GM12878 (cell line): ENCODE results near the gene PLAAT5. TPM values are rescaled to one million over a fixed set of nuclear protein-coding genes. Genes with fewer than 3 reads are reported as not detected.

Experiments
- ATAC-seq: fragments of 200-7000 bp; cut with Tn5 transposase; 3 replicates; pipeline ENCODE4 v1.9.1; 2020; ENCODE audit warnings: mild to moderate bottlenecking, moderate library complexity
- BruUV-seq: library from RNA; stranded (reverse); fragments of 400-500 nt; replicated peaks from 2 replicates; lab custom pipeline; 2021; lab: Mats Ljungman, UMichigan
- CTCF ChIA-PET: fragments of 300-600 bp; sonication (Branson Sonifier 250); formaldehyde crosslinking; extraction: SDS; loops from one replicate; lab custom pipeline; 2021; ENCODE audit warnings: inconsistent platforms; lab: Yijun Ruan, JAX
- POLR2A ChIA-PET: fragments of 350-600 bp; formaldehyde crosslinking; extraction: SDS; loops from one replicate; lab custom pipeline; 2021; ENCODE audit warnings: inconsistent platforms; lab: Charles Lee
- RAD21 ChIA-PET: fragments of 300-600 bp; sonication (Branson Sonifier 250); formaldehyde crosslinking; loops from one replicate; lab custom pipeline; 2023; ENCODE audit warnings: antibody characterized with exemption; ENCODE audit not compliant: unreplicated experiment; lab: Charles Lee
- SMC1A ChIA-PET: fragments of 300-600 bp; sonication (Branson Sonifier 250); formaldehyde crosslinking; loops from one replicate; lab custom pipeline; 2023; ENCODE audit not compliant: unreplicated experiment, uncharacterized antibody; lab: Charles Lee
- DNase-seq: peaks from one replicate; pipeline ENCODE4 v3.0.0-alpha.2; 2011; ENCODE audit warnings: low read depth, low spot score
- FAIRE-seq: peaks from 3 replicates; lab custom pipeline; 2011; peaks lifted over from hg19 to GRCh38; lab: Jason Lieb, UNC
- H2AFZ ChIP-seq: 2 replicates; pipeline ENCODE4 v1.6.0; 2011; ENCODE audit warnings: low read depth, low read length, control low read depth; ENCODE audit not compliant: control insufficient read depth
- H3K27ac ChIP-seq: 2 replicates; pipeline ENCODE4 v1.5.1; 2011; ENCODE audit warnings: control low read depth; ENCODE audit not compliant: control insufficient read depth, insufficient read depth
- H3K27me3 ChIP-seq, 2 experiments: replicated peaks in 1 of 2; 2 replicates each; pipeline versions ENCODE4 v1.6.0 to v1.6.1; 2011; ENCODE audit warnings: low read length in 1 of 2; ENCODE audit not compliant: control insufficient read depth in 2 of 2, insufficient read depth in 2 of 2
- H3K36me3 ChIP-seq, 2 experiments: 2 replicates each; pipeline ENCODE4 v1.5.1; 2011; ENCODE audit warnings: low read length in 1 of 2; ENCODE audit not compliant: control insufficient read depth in 2 of 2, insufficient read depth in 2 of 2
- H3K4me1 ChIP-seq: 2 replicates; pipeline ENCODE4 v1.6.1; 2011; ENCODE audit warnings: mild to moderate bottlenecking, low read length, moderate library complexity, mixed read lengths; ENCODE audit not compliant: control insufficient read depth, insufficient read depth
- H3K4me2 ChIP-seq: 2 replicates; pipeline ENCODE4 v1.6.0; 2011; ENCODE audit warnings: control low read depth; ENCODE audit not compliant: control insufficient read depth, insufficient read depth
- H3K4me3 ChIP-seq: fragments of 200-600 bp; sonication (generic); 2 replicates; pipeline ENCODE4 v1.5.1; 2016
- H3K79me2 ChIP-seq: 2 replicates; pipeline ENCODE4 v1.6.0; 2011; ENCODE audit warnings: low read length; ENCODE audit not compliant: control insufficient read depth, insufficient read depth
- H3K9ac ChIP-seq: 2 replicates; pipeline ENCODE4 v1.8.0; 2011; ENCODE audit warnings: low read length, control low read depth, mixed read lengths; ENCODE audit not compliant: control insufficient read depth, insufficient read depth
- H3K9me3 ChIP-seq: replicated peaks from 3 replicates; pipeline ENCODE4 v1.5.1; 2011; ENCODE audit warnings: mild to moderate bottlenecking, low read length; ENCODE audit not compliant: control insufficient read depth, insufficient read depth
- H4K20me1 ChIP-seq: 2 replicates; pipeline ENCODE4 v1.6.0; 2011; ENCODE audit not compliant: control insufficient read depth, insufficient read depth
- BCL3 ChIP-seq: IDR thresholded peaks from 2 replicates; pipeline ENCODE4 v1.6.1; 2011; ENCODE audit warnings: borderline replicate concordance, low read depth, mild to moderate bottlenecking, moderate library complexity, low read length; ENCODE audit not compliant: insufficient read depth, poor library complexity, severe bottlenecking
- JUND ChIP-seq: IDR thresholded peaks from 2 replicates; pipeline ENCODE4 v1.6.1; 2012; ENCODE audit warnings: low read depth, mild to moderate bottlenecking, low read length, improper control_type of control experiment, moderate library complexity
- NBN ChIP-seq: fragments of 450-650 bp; IDR thresholded peaks from 2 replicates; pipeline ENCODE4 v1.6.1; 2016
- NR2C1 ChIP-seq: fragments of 450-650 bp; IDR thresholded peaks from 2 replicates; pipeline ENCODE4 v1.6.1; 2017; ENCODE audit warnings: antibody characterized with exemption, mild to moderate bottlenecking, moderate library complexity
- RAD21 ChIP-seq: IDR thresholded peaks from 2 replicates; pipeline ENCODE4 v1.6.1; 2011; ENCODE audit warnings: mild to moderate bottlenecking, low read depth, low read length, moderate library complexity; ENCODE audit not compliant: insufficient read depth
- RBBP5 ChIP-seq: fragments of 200-600 bp; sonication (generic); conservative IDR thresholded peaks from 2 replicates; pipeline ENCODE4 v1.6.1; 2016
- RUNX3 ChIP-seq: IDR thresholded peaks from 2 replicates; pipeline ENCODE4 v1.6.1; 2012; ENCODE audit warnings: low read length, inconsistent platforms
- SMAD1 ChIP-seq: fragments of 450-650 bp; IDR thresholded peaks from 2 replicates; pipeline ENCODE4 v1.6.1; 2018; ENCODE audit warnings: mild to moderate bottlenecking, low read depth; ENCODE audit not compliant: partially characterized antibody
- ZNF592 ChIP-seq: fragments of 450-650 bp; IDR thresholded peaks from 2 replicates; pipeline ENCODE4 v1.6.1; 2017; ENCODE audit warnings: mild to moderate bottlenecking, moderate library complexity
- WGBS: methylation state at CpG from one replicate; pipeline ENCODE4 v1.1.6; 2016; ENCODE audit warnings: low lambda C conversion rate; ENCODE audit not compliant: insufficient replicate concordance, insufficient coverage; ENCODE audit errors: missing lambda C conversion rate; 5-methylcytosine and 5-hydroxymethylcytosine counted together
- in situ Hi-C: fragments of 300-500 bp; cut with MboI; formaldehyde crosslinking; loops from 9 replicates; pipeline ENCODE4 v1.14.3; 2018; ENCODE audit warnings: mixed read lengths
- intact Hi-C: fragments of 100-400 bp; cut with micrococcal nuclease; formaldehyde crosslinking; loops from one replicate; pipeline ENCODE4 v1.14.2; 2022; ENCODE audit not compliant: unreplicated experiment
- polyA plus RNA-seq, 11 experiments: library from polyadenylated mRNA; depleted of rRNA in 4 of 11; unstranded in 6 of 11; stranded (reverse) in 5 of 11; fragments of >200 nt; fragmentation: Nextera tagmentation in 4 of 11; fragmentation: Illumina TruSeq in 1 of 11; extraction: Ambion mirVana in 4 of 11; extraction: Trizol in 1 of 11; gene quantifications; 1 replicate in 1 of 11; 2 replicates in 10 of 11; pipeline versions ENCODE4 v1.2.1 to v1.2.3, GENCODE V29; 2011 to 2016; ENCODE audit warnings: inconsistent platforms in 2 of 11, missing spikeins in 2 of 11, low read depth in 1 of 11
- total RNA-seq, 4 experiments: library from RNA; depleted of rRNA in 3 of 4; stranded (reverse); fragments of >200 nt in 3 of 4; fragmentation: Illumina TruSeq in 1 of 4; extraction: Trizol in 1 of 4; gene quantifications; 2 replicates each; pipeline versions ENCODE4 v1.2.1 to v1.2.3, GENCODE V29; 2013 to 2021

PLAAT5 gene
- total and polyA plus RNA-seq, 10 of the 15 experiments (the other 5 are each of a cell fraction or from before 2014, with no cell fraction given), result not detected

GRCh38 chr11:63444160-63444559 is 46.8 kb downstream of the PLAAT5 start:
- ChIA-PET POLR2A (no interaction called here), SMC1A (no interaction called here), RAD21 (interaction anchor here (0.7 kb wide), 1 partner anchor 36 kb away, joined by 4 read pairs; no protein-coding TSS in a partner anchor)
- H3K79me2 ChIP-seq, result no peaks in the 10 kb centered on the region
- WGBS, result 46% methylated on average over 2 of the region's 2 CpGs
- BruUV-seq, result no TSS peak
- no peak overlapping the region for H3K9ac ChIP-seq
- H3K36me3 ChIP-seq, result no peaks in the 10 kb centered on the region
- ATAC-seq (no peak), DNase-seq (no peak)
- no peaks in the 10 kb centered on the region for H3K9me3 ChIP-seq
- no peaks in the 10 kb centered on the region; a peak in 1 of 4 replicates for H3K27me3 ChIP-seq
- in situ Hi-C loops (no loop called here), intact Hi-C loops (no loop called here)
- H3K4me3 ChIP-seq, result no peak overlapping the region
- H3K4me1 ChIP-seq, result no peaks in the 10 kb centered on the region
- TF ChIP-seq RBBP5 (no peak), SMAD1 (no peak), RUNX3 (no peak)
- TF ChIP-seq, all 136 proteins: peak for 0
- H4K20me1 ChIP-seq, result no peaks in the 10 kb centered on the region
- no peak overlapping the region for H3K27ac ChIP-seq
- CTCF ChIA-PET, result no interaction called here
- H2AFZ ChIP-seq, result no peak overlapping the region
- FAIRE-seq, result no peak
- no peak overlapping the region for H3K4me2 ChIP-seq

- CTCF ChIA-PET, result no interaction called here
- RAD21 ChIA-PET, result no interaction called here
- Histone ChIP-seq H3K4me2 (no peak overlapping the region), H3K9me3 (no peaks in the 10 kb centered on the region), H3K27ac (no peak overlapping the region), H3K9ac (no peak overlapping the region), H3K4me3 (no peak overlapping the region), H2AFZ (no peak overlapping the region), H3K4me1 (no peaks in the 10 kb centered on the region), H4K20me1 (no peaks in the 10 kb centered on the region), H3K79me2 (no peaks in the 10 kb centered on the region), H3K36me3 (no peaks in the 10 kb centered on the region), H3K27me3 (no peaks in the 10 kb centered on the region)
- WGBS, result 44% methylated on average over 1 of the region's 1 CpG
- in situ Hi-C loops, result no loop called here
- no TSS peak for BruUV-seq
- SMC1A ChIA-PET, result no interaction called here
- FAIRE-seq (no peak), DNase-seq (no peak), ATAC-seq (no peak)
- POLR2A ChIA-PET, result no interaction called here
- intact Hi-C loops, result no loop called here
- no peak for TF ChIP-seq NR2C1
- no peak for TF ChIP-seq ZNF592
- no peak for TF ChIP-seq NBN
- TF ChIP-seq BCL3, result no peak
- no peak for TF ChIP-seq JUND
- no peak for TF ChIP-seq RBBP5
- no peak for TF ChIP-seq RAD21
Observed at GRCh38 chr11:63443714-63444113, 47.3 kb downstream of the PLAAT5 start.
